CD4-positive, alpha-beta memory T cell (primary cell): Measurements from ENCODE around the gene ZNF669. TPM values are rescaled to one million over a fixed set of nuclear protein-coding genes. Genes with fewer than 3 reads are reported as not detected.

Experiments used
- CTCF ChIA-PET: fragments of 350-600 bp; sonication (Branson Sonifier 250); formaldehyde crosslinking; loops from one replicate; lab custom pipeline; 2021; ENCODE audit warnings: inconsistent platforms; ENCODE audit not compliant: partially characterized antibody; lab: Charles Lee
- POLR2A ChIA-PET: fragments of 350-600 bp; sonication (Branson Sonifier 250); formaldehyde crosslinking; loops from one replicate; lab custom pipeline; 2021; ENCODE audit not compliant: partially characterized antibody; lab: Charles Lee
- DNase-seq, 5 donors: peaks; one replicate each; pipeline versions ENCODE4 v3.0.0 to v3.0.0-alpha.2; 2020 to 2022; ENCODE audit warnings: mixed read lengths in 1 of 5
- H3K27ac ChIP-seq: one replicate; pipeline ENCODE4 v1.7.0; 2013; ENCODE audit warnings: low read depth, low read length
- H3K27me3 ChIP-seq: 2 replicates; pipeline ENCODE4 v1.7.0; 2013; ENCODE audit warnings: mild to moderate bottlenecking, low read length, moderate library complexity; ENCODE audit not compliant: insufficient read depth
- H3K36me3 ChIP-seq: 2 replicates; pipeline ENCODE4 v1.7.0; 2013; ENCODE audit warnings: mild to moderate bottlenecking, low read length, moderate library complexity; ENCODE audit not compliant: insufficient read depth
- H3K4me1 ChIP-seq: 2 replicates; pipeline ENCODE4 v1.7.0; 2013; ENCODE audit warnings: mild to moderate bottlenecking, low read length, moderate library complexity; ENCODE audit not compliant: insufficient read depth
- H3K4me3 ChIP-seq, 2 donors: one replicate each; pipeline ENCODE4 v1.7.0; 2013; ENCODE audit warnings: low read length in 2 of 2, mild to moderate bottlenecking in 1 of 2
- H3K9me3 ChIP-seq, 2 donors: one replicate each; pipeline ENCODE4 v1.7.0; 2013; ENCODE audit warnings: low read length in 2 of 2, control low read depth in 1 of 2; ENCODE audit not compliant: control insufficient read depth in 1 of 2
- H3K27ac Mint-ChIP-seq, 7 donors: one replicate each; pipeline ENCODE4 v1.8.0; 2020 to 2021; ENCODE audit warnings: mixed read lengths in 7 of 7, mild to moderate bottlenecking in 6 of 7, inconsistent platforms in 3 of 7, moderate library complexity in 3 of 7
- H3K27me3 Mint-ChIP-seq, 2 donors: one replicate each; pipeline ENCODE4 v1.8.0; 2020 to 2021; ENCODE audit warnings: mixed read lengths in 2 of 2
- H3K36me3 Mint-ChIP-seq, 2 donors: one replicate each; pipeline ENCODE4 v1.8.0; 2020 to 2021; ENCODE audit warnings: mixed read lengths in 2 of 2, inconsistent platforms in 1 of 2, mild to moderate bottlenecking in 1 of 2
- H3K4me1 Mint-ChIP-seq, 4 donors: one replicate each; pipeline ENCODE4 v1.8.0; 2020 to 2021; ENCODE audit warnings: mixed read lengths in 4 of 4, mild to moderate bottlenecking in 1 of 4
- H3K4me3 Mint-ChIP-seq, 8 donors: one replicate each; pipeline ENCODE4 v1.8.0; 2020 to 2021; ENCODE audit warnings: mixed read lengths in 8 of 8, mild to moderate bottlenecking in 7 of 8, moderate library complexity in 6 of 8, inconsistent platforms in 3 of 8
- H3K9me3 Mint-ChIP-seq, 8 donors: one replicate each; pipeline ENCODE4 v1.8.0; 2020 to 2021; ENCODE audit warnings: mixed read lengths in 8 of 8, mild to moderate bottlenecking in 5 of 8, inconsistent platforms in 3 of 8, moderate library complexity in 1 of 8
- intact Hi-C: fragments of 100-400 bp; cut with micrococcal nuclease; formaldehyde crosslinking; loops from one replicate; pipeline ENCODE4 v1.15.1; 2023
- polyA plus RNA-seq, 2 donors: library from polyadenylated mRNA; unstranded; fragments of 300-500 nt; fragmentation: Illumina TruSeq; gene quantifications; one replicate each; pipeline ENCODE4 v1.2.3, GENCODE V29; 2021
- total RNA-seq, 2 experiments: library from RNA; stranded (reverse); gene quantifications; one replicate each; pipeline ENCODE4 v1.2.3, GENCODE V29; 2021

The ZNF669 gene
- total and polyA plus RNA-seq, 4 experiments from 2014 or later: 11.3 to 14.8 (median 13.3) TPM

DNA sequence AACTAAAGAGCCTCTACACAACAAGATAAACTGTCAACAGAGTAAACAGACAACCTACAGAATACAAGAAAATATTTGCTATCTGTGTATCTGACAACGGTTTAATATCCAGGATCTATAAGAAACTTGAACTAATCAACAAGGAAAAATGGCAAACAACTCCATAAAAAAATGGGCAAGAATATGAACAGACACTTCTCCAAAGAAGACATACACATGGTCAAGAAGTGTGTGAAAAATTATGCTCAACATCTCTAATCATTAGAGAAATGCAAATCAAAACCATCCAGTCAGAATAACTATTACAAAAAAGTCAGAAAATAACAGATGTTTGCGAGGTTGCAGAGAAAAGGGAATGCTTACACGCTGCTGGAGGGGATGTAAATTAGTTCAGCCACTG, 33.5 kb downstream of the ZNF669 start:
- no peak overlapping the region for H3K27ac ChIP-seq
- no peaks in the 10 kb centered on the region for H3K4me1 ChIP-seq
- peak overlapping the region in 1 of 8 donors; percentile 21 for H3K4me3 Mint-ChIP-seq
- no peaks in the 10 kb centered on the region for H3K36me3 ChIP-seq
- peaks cover 0 to 53% (median 36%) of the 10 kb centered on the region in 8 donors for H3K9me3 Mint-ChIP-seq
- H3K27me3 ChIP-seq: no peaks in the 10 kb centered on the region
- no peak overlapping the region for H3K4me3 ChIP-seq
- peaks cover 2 to 9% (median 7%) of the 10 kb centered on the region in 4 donors for H3K4me1 Mint-ChIP-seq
- peaks cover 19 to 45% of the 10 kb centered on the region in 2 donors for H3K36me3 Mint-ChIP-seq
- H3K27ac Mint-ChIP-seq: no peak overlapping the region
- intact Hi-C loops: loop anchor here (10.0 kb wide), 1 partner anchor 166 kb away; no protein-coding TSS in a partner anchor
- H3K9me3 ChIP-seq: peaks cover 0 to 12% of the 10 kb centered on the region in 2 donors
- DNase-seq: no peak
- H3K27me3 Mint-ChIP-seq: no peaks in the 10 kb centered on the region
- POLR2A ChIA-PET: interaction anchor here (0.6 kb wide), 1 partner anchor 12 kb away, joined by 3 read pairs; no protein-coding TSS in a partner anchor
- CTCF ChIA-PET: no interaction called here

DNA sequence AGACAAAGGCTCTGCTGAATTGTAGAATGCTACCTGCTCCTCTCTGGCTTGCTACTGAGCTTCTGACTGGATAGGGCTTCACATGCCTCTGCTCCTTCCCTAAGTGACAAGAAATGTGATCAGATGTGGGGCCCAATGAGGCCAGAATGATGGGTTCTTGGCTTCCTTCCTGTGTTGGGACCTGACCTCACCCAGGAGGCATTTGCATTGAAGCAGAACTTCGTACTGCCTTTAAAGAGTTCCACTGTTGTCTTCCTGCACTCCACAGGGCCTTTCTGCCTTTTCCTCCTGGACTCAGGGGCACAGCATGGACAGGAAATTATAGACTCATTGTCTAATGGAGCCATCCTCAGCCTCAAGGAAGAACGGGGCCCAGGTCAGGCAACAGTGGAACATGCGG, 39.9 kb downstream of the ZNF669 start:
- Mint-ChIP-seq H3K27ac (no peak overlapping the region), H3K27me3 (no peaks in the 10 kb centered on the region), H3K36me3 (peaks cover 27 to 55% of the 10 kb centered on the region in 2 donors), H3K4me3 (no peak overlapping the region), H3K9me3 (peaks cover 0 to 86% (median 61%) of the 10 kb centered on the region in 8 donors), H3K4me1 (peaks cover 0 to 7% (median 2%) of the 10 kb centered on the region in 4 donors)
- no peaks in the 10 kb centered on the region for H3K36me3 ChIP-seq
- ChIA-PET POLR2A (no interaction called here), CTCF (no interaction called here)
- no peaks in the 10 kb centered on the region for H3K27me3 ChIP-seq
- peaks cover 0 to 13% of the 10 kb centered on the region in 2 donors for H3K9me3 ChIP-seq
- DNase-seq: no peak
- H3K4me3 ChIP-seq: no peak overlapping the region
- H3K4me1 ChIP-seq: no peaks in the 10 kb centered on the region
- no peak overlapping the region for H3K27ac ChIP-seq
- intact Hi-C loops: no loop called here

DNA sequence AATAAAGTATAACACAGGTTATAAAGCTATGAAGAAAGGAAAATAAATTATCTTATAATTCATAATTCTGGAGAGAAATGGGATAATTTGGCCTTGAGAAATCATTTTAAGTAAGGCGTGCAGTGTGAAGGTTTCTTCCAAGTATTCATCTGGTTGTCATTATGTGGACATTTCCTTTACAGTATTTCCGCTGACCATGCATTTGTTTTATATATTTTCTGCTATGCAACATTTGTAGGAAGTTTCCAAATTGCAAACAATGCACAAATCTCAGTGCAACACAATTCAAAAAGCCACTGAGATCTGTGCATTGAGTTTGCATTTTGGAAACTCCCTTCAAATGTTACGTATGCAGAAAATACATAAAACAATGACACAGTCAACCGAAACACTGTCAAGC, 43.4 kb downstream of the ZNF669 start:
- Histone ChIP-seq H3K9me3 (peaks cover 0 to 13% of the 10 kb centered on the region in 2 donors), H3K36me3 (no peaks in the 10 kb centered on the region), H3K4me1 (no peaks in the 10 kb centered on the region), H3K27ac (no peak overlapping the region), H3K4me3 (no peak overlapping the region), H3K27me3 (no peaks in the 10 kb centered on the region)
- H3K36me3 Mint-ChIP-seq: peaks cover 48 to 61% of the 10 kb centered on the region in 2 donors
- intact Hi-C loops: no loop called here
- peaks cover 1 to 6% (median 3%) of the 10 kb centered on the region in 4 donors for H3K4me1 Mint-ChIP-seq
- ChIA-PET CTCF (no interaction called here), POLR2A (no interaction called here)
- DNase-seq: no peak
- H3K27ac Mint-ChIP-seq: no peak overlapping the region
- H3K9me3 Mint-ChIP-seq: peaks cover 9 to 93% (median 75%) of the 10 kb centered on the region in 8 donors
- no peaks in the 10 kb centered on the region for H3K27me3 Mint-ChIP-seq
- no peak overlapping the region for H3K4me3 Mint-ChIP-seq

DNA sequence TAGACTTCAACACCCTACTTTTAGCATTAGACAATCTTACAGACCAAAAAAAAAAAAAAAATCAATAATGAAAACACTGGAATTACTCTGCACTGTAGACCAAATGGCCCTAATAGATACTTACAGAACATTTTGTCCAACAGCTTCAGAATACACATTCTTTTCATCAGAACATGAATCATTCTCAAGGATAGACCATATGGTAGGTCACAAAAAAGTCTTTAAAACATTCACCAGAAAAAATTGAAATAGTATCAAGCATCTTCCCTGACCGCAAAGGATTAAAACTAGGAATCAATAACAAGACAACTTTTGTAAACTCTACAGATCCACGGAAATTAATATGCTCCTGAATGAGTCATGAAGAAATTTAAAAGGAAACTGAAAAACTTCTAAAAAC, 48.1 kb downstream of the ZNF669 start:
- H3K27me3 Mint-ChIP-seq: no peaks in the 10 kb centered on the region
- H3K9me3 Mint-ChIP-seq: peaks cover 9 to 91% (median 83%) of the 10 kb centered on the region in 8 donors
- no peak overlapping the region for H3K27ac ChIP-seq
- H3K36me3 Mint-ChIP-seq: peaks cover 44 to 45% of the 10 kb centered on the region in 2 donors
- H3K27me3 ChIP-seq: no peaks in the 10 kb centered on the region
- H3K9me3 ChIP-seq: peaks cover 0 to 16% of the 10 kb centered on the region in 2 donors
- intact Hi-C loops: no loop called here
- no peak for DNase-seq
- peaks cover 1 to 12% (median 4%) of the 10 kb centered on the region in 4 donors for H3K4me1 Mint-ChIP-seq
- POLR2A ChIA-PET: no interaction called here
- H3K27ac Mint-ChIP-seq: no peak overlapping the region
- H3K36me3 ChIP-seq: no peaks in the 10 kb centered on the region
- CTCF ChIA-PET: no interaction called here
- H3K4me3 Mint-ChIP-seq: no peak overlapping the region
- H3K4me1 ChIP-seq: no peaks in the 10 kb centered on the region
- no peak overlapping the region for H3K4me3 ChIP-seq

DNA sequence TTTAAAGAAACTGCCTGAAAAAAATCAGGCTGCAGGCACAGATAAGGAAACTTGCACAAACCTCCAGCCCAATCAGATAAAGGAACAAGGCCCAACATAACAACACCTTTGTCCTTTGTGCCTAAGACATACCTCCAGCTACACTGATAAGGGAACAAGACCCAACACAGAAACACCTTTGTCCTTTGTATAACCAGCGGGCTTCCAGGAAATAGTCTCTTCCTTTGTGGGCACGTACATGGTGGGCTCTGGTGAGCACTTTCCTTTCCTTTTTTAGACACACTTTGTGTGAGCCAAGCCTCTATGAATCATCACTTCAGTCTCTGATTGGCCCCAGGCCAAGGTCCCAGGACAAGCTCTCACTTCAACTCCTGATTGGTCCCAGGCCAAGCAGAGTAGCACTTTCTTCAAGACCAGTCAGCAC, 49.2 kb downstream of the ZNF669 start:
- no peaks in the 10 kb centered on the region for H3K4me1 ChIP-seq
- DNase-seq: no peak
- peaks cover 9 to 92% (median 82%) of the 10 kb centered on the region in 8 donors for H3K9me3 Mint-ChIP-seq

More for the DNA sequence above, 49.2 kb downstream of the ZNF669 start:
- H3K27ac Mint-ChIP-seq: no peak overlapping the region
- Histone ChIP-seq H3K4me3 (no peak overlapping the region), H3K36me3 (no peaks in the 10 kb centered on the region), H3K27ac (no peak overlapping the region), H3K27me3 (no peaks in the 10 kb centered on the region), H3K9me3 (peaks cover 0 to 16% of the 10 kb centered on the region in 2 donors)
- H3K27me3 Mint-ChIP-seq: no peaks in the 10 kb centered on the region
- peaks cover 1 to 12% (median 4%) of the 10 kb centered on the region in 4 donors for H3K4me1 Mint-ChIP-seq
- peaks cover 45% of the 10 kb centered on the region in 2 donors for H3K36me3 Mint-ChIP-seq
- no peak overlapping the region for H3K4me3 Mint-ChIP-seq
- CTCF ChIA-PET: no interaction called here
- POLR2A ChIA-PET: no interaction called here
- intact Hi-C loops: no loop called here

Other genes with a start within 250 kb of the ZNF669 start
- gene AHCTF1, start 172.4 kb downstream of the ZNF669 start, total RNA-seq: 10 to 100 TPM; 55.1 to 59.0 TPM
- 10 to 100 TPM in 1 of 2 donors, 1 to 10 TPM in 1; 5.7 to 22.6 TPM for gene AHCTF1, start 172.4 kb downstream of the ZNF669 start, polyA plus RNA-seq
- not detected for gene ZNF695, start 96.3 kb downstream of the ZNF669 start, total RNA-seq
- not detected for gene ZNF695, start 96.3 kb downstream of the ZNF669 start, polyA plus RNA-seq
- 1 to 10 TPM; 2.9 to 3.3 TPM for gene ZNF670, start 25.5 kb downstream of the ZNF669 start, total RNA-seq
- 1 to 10 TPM; 1.6 to 2.1 TPM for gene ZNF670, start 25.5 kb downstream of the ZNF669 start, polyA plus RNA-seq
- gene ZNF124, start 67.7 kb upstream of the ZNF669 start, total RNA-seq: 10 to 100 TPM; 25.0 to 26.8 TPM
- gene ZNF124, start 67.7 kb upstream of the ZNF669 start, polyA plus RNA-seq: 1 to 10 TPM; 6.6 to 9.2 TPM
- gene VN1R5, start 151.7 kb upstream of the ZNF669 start, total RNA-seq: not detected
- gene VN1R5, start 151.7 kb upstream of the ZNF669 start, polyA plus RNA-seq: not detected
- gene ZNF496, start 227.5 kb upstream of the ZNF669 start, total RNA-seq: 10 to 100 TPM; 11.3 to 12.4 TPM
- 1 to 10 TPM; 1.4 to 2.7 TPM for gene ZNF496, start 227.5 kb upstream of the ZNF669 start, polyA plus RNA-seq